ENCODE data around the gene CD37. TPM values are rescaled to one million over a fixed set of nuclear protein-coding genes. Genes with fewer than 3 reads are reported as not detected.
"Not testable (repeated sequence)": the region's sequence is repeated elsewhere in the genome, so short reads cannot be mapped to it uniquely, and the experiment has no call there.

CD37 gene
- total RNA-seq, 4 donors from 2014 or later, result 4.4 to 11.0 (median 7.8) TPM

DNA sequence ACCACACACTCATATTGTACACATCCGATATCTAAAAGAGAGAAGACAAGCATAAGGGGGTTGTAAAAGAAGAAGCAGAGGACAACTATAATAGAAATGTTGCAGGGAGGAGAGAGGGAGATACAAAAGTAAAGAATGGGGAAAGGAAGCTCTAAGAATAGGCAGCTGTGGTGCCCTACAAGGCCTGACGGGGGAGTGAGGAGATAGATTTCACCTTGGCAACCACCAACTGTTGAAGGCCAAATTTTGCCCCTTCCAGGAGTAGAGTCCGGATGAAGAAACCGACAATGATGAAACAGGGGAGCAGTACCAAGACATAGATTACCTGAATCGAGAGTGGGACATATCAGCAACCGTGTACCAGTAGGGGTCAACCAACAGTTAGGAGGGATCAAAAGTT lies 26.1 kb upstream of the CD37 start:
- H3K27ac ChIP-seq, result no peak overlapping the region
- no peak for DNase-seq
- H3K4me3 ChIP-seq, result no peak overlapping the region
- intact Hi-C loops (cut with DNase I; ENCODE audit: low total_unique reads), result no loop called here
- no peaks in the 10 kb centered on the region for H3K27me3 ChIP-seq
- H3K36me3 ChIP-seq, result no peaks in the 10 kb centered on the region
- H3K4me1 ChIP-seq, result no peaks in the 10 kb centered on the region
- no peak for TF ChIP-seq POLR2A (IDR thresholded peaks at IDR 0.05)
- TF ChIP-seq, protein P1, sequence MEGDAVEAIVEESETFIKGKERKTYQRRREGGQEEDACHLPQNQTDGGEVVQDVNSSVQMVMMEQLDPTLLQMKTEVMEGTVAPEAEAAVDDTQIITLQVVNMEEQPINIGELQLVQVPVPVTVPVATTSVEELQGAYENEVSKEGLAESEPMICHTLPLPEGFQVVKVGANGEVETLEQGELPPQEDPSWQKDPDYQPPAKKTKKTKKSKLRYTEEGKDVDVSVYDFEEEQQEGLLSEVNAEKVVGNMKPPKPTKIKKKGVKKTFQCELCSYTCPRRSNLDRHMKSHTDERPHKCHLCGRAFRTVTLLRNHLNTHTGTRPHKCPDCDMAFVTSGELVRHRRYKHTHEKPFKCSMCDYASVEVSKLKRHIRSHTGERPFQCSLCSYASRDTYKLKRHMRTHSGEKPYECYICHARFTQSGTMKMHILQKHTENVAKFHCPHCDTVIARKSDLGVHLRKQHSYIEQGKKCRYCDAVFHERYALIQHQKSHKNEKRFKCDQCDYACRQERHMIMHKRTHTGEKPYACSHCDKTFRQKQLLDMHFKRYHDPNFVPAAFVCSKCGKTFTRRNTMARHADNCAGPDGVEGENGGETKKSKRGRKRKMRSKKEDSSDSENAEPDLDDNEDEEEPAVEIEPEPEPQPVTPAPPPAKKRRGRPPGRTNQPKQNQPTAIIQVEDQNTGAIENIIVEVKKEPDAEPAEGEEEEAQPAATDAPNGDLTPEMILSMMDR (IDR thresholded peaks at IDR 0.05), result no peak
- no peaks in the 10 kb centered on the region for H3K9me3 ChIP-seq

DNA sequence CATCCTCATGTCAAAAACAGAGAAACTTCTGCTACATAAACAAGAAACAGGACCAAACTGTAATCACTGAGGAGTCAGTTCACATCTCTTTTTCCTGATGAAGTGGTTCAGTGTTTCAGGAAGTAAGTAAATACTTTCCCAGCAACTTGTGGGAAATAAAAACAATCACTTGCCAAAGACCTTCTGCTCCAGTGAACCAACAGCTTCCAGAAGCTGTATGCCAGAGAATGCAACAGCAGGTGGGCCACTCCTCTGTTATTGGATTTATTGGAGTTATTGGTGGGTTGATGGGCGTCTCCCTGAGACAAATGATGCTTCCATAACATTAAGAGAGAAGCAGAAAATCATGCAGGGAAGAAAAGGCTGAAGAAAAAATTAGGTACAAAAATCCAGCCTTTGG lies 20.1 kb upstream of the CD37 start:
- Histone ChIP-seq H3K4me3 (no peak overlapping the region), H3K4me1 (no peaks in the 10 kb centered on the region), H3K27ac (no peak overlapping the region), H3K36me3 (no peaks in the 10 kb centered on the region), H3K9me3 (peaks cover 0 to 8% of the 10 kb centered on the region in 2 donors), H3K27me3 (no peaks in the 10 kb centered on the region)
- DNase-seq, result no peak
- TF ChIP-seq, protein P1 (IDR thresholded peaks at IDR 0.05), result no peak
- TF ChIP-seq POLR2A (IDR thresholded peaks at IDR 0.05), result no peak
- intact Hi-C loops (cut with DNase I; ENCODE audit: low total_unique reads), result no loop called here

DNA sequence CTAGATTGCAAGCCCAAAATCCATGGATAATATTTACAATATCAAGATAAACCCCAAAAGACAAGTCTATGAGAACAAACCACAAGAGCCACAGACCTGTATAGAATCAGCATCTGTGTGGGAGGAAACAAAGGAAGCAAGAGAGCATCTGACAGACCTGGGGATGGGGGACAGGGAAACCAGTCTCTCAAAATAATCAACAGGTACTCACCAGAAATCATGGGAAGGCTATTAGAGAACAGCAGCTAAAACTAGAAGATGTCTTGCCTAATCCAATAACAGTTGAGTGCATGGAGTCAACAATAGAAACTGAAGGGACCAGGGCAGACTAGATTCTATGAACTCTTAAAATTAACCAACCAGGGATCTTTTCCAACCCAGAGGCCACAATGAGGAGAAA lies 18.9 kb upstream of the CD37 start:
- TF ChIP-seq, protein P1 (IDR thresholded peaks at IDR 0.05), result no peak
- TF ChIP-seq POLR2A (IDR thresholded peaks at IDR 0.05), result no peak
- Histone ChIP-seq H3K9me3 (peaks cover 0 to 17% of the 10 kb centered on the region in 2 donors), H3K27ac (no peak overlapping the region), H3K4me3 (no peak overlapping the region), H3K27me3 (no peaks in the 10 kb centered on the region), H3K4me1 (no peaks in the 10 kb centered on the region), H3K36me3 (no peaks in the 10 kb centered on the region)
- no peak for DNase-seq
- intact Hi-C loops (cut with DNase I; ENCODE audit: low total_unique reads), result no loop called here

DNA sequence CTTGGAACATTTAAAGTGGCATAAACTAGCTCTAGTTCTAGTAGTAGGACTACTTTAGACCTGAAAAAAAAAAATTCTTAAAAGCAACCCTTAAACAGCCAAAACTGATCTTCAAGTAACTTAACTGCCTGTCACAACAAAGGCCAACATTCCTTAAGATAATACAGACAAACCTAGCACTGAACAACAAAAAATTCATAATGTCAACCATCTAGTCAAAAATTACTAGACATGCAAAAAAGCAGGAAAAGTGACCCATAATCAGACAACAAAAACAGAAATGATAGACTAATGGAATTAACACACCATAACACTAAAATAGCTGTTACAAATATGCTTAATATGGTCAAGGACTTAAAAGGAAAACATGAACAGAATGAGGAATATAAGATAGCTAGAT lies 16.9 kb upstream of the CD37 start:
- TF ChIP-seq, protein P1 (IDR thresholded peaks at IDR 0.05), result no peak
- no peak for TF ChIP-seq POLR2A (IDR thresholded peaks at IDR 0.05)
- no peak overlapping the region for H3K4me3 ChIP-seq
- no peak overlapping the region for H3K27ac ChIP-seq
- no peak for DNase-seq
- intact Hi-C loops (cut with DNase I; ENCODE audit: low total_unique reads), result no loop called here
- no peaks in the 10 kb centered on the region for H3K27me3 ChIP-seq
- H3K36me3 ChIP-seq, result no peaks in the 10 kb centered on the region
- H3K4me1 ChIP-seq, result no peaks in the 10 kb centered on the region
- peaks cover 0 to 18% of the 10 kb centered on the region in 2 donors for H3K9me3 ChIP-seq

DNA sequence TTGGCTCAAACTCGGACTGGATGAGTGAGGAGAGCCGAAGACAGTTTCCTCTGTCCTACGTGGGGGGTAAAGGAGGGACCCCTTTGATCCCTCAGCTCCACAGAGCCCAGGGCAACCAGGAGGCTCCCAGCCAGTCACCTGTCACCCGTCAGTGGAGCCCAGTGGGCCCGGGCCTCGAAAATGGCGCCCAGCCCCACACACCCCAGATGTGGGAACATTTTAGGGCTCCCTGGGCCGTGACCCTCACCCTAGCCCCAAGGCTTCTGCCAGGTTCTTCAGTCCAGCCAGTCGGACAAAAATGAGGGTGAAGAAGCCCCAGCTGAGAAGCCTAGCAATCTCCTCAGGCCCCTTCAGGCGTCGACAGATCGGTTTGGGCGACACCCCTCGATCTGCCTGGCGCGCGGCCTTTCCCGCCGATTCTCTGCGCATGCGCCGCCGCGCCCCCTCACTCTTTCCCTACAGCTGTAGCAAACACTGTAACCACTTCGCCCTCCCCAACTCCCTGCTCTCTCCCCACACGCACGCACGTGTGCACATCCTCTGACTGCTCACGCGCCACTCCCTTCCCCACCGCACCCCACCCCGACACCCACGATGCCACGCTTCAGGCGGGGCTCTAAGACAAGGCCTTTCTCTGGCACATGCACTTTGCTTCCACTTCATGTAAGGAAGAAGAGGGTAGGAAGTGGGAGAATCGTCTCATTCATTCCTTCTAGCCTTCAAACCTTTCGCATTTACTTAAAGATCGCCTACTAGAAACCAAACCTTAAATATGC lies 10.2 kb upstream of the CD37 start, which contains the start of gene SLC6A16:
TSS of gene SLC6A16 (minus strand) at position 391 of the 776 bp plus-strand sequence. CDS start 13,844 bp downstream, outside the sequence.
- Histone ChIP-seq H3K4me3 (no peak within 1 kb of the TSS), H3K27ac (no peak within 1 kb of the TSS), H3K9me3 (peaks cover 0 to 11% of the 10 kb centered on the region in 2 donors), H3K4me1 (no peaks in the 10 kb centered on the region), H3K36me3 (no peaks in the 10 kb centered on the region), H3K27me3 (no peaks in the 10 kb centered on the region)
- DNase-seq, result no peak
- no peak for TF ChIP-seq POLR2A (IDR thresholded peaks at IDR 0.05)
- TF ChIP-seq, protein P1 (IDR thresholded peaks at IDR 0.05), result no peak
- intact Hi-C loops (cut with DNase I; ENCODE audit: low total_unique reads), result no loop called here

DNA sequence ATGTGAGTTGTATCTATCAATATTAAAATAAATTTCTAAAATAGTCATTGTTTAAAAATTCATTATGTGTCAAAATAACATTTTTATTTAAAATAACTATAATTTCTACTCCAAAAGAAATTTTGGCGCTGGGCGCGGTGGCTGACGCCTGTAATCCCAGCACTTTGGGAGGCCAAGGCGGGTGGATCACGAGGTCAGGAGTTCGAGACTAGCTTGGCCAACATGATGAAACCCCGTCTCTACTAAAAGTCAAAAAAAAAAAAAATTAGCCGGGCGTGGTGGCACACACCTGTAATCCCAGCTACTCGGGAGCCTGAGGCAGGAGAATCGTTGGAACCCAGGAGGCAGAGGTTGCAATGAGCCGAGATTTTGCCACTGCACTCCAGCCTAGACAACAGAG lies 9.4 kb upstream of the CD37 start:
- intact Hi-C loops (cut with DNase I; ENCODE audit: low total_unique reads); H3K4me3 ChIP-seq; H3K9me3 ChIP-seq; H3K27me3 ChIP-seq; H3K27ac ChIP-seq; H3K4me1 ChIP-seq; DNase-seq; H3K36me3 ChIP-seq: not testable (repeated sequence)

Data from uterus (tissue), 4 donors.